ENCODE measurements around the gene LGALS3BP. TPM values are rescaled to one million over a fixed set of nuclear protein-coding genes. Genes with fewer than 3 reads are reported as not detected.

Gene LGALS3BP
- total and polyA plus RNA-seq, 2 donors (not counting 1 experiment from before 2014, with no cell fraction given) = 1.8 to 7.5 TPM

- H3K9ac ChIP-seq (ENCODE audit: low read length) = peak within 1 kb of the TSS; percentile 63
- intact Hi-C loops (cut with micrococcal nuclease) = no loop called here
Observed at GRCh38 chr17:79023886-79024771, 44.4 kb upstream of the LGALS3BP start, which contains the start of gene C1QTNF1. Gene C1QTNF1 (plus strand): TSS chr17:79024169. CDS start chr17:79043969, 19,800 bp downstream.

More at GRCh38 chr17:79023886-79024771, 44.4 kb upstream of the LGALS3BP start, which contains the start of gene C1QTNF1:
- Histone ChIP-seq H2AFZ (ENCODE audit: insufficient read depth, low read depth, low read length, poor library complexity, severe bottlenecking) (peak within 1 kb of the TSS; percentile 74), H3K4me2 (replicated peaks; ENCODE audit: low read depth, low read length, poor library complexity, severe bottlenecking) (peak within 1 kb of the TSS; percentile 92), H3K9me3 (ENCODE audit: control extremely low read depth in 1 of 3, control insufficient read depth in 2 of 3, insufficient read depth in 1 of 3, low read length in 2 of 3) (peaks cover 0 to 4% (median 0%) of the 10 kb centered on the region in 3 donors), H3K4me3 (ENCODE audit: control extremely low read depth in 1 of 5, extremely low read depth in 1 of 5, insufficient read depth in 1 of 5, low read depth in 2 of 5, low read length in 4 of 5) (peak within 1 kb of the TSS; percentile 0 to 62 (median 48)), H4K20me1 (ENCODE audit: control insufficient read depth, insufficient read depth, low read length, poor library complexity, severe bottlenecking) (no peaks in the 10 kb centered on the region), H3K4me1 (ENCODE audit: control insufficient read depth in 2 of 2, insufficient read depth in 2 of 2, low read length in 2 of 2) (peaks cover 12 to 14% of the 10 kb centered on the region in 2 donors), H3K27ac (ENCODE audit: low read length in 2 of 2) (no peak within 1 kb of the TSS), H3K79me2 (ENCODE audit: control insufficient read depth, insufficient read depth, low read length) (no peaks in the 10 kb centered on the region), H3K27me3 (replicated peaks in 1 of 4; ENCODE audit: control extremely low read depth in 1 of 4, control insufficient read depth in 3 of 4, insufficient read depth in 4 of 4, low read length in 3 of 4) (peaks cover 0 to 57% (median 17%) of the 10 kb centered on the region in 4 experiments), H3K36me3 (replicated peaks in 1 of 2; ENCODE audit: control extremely low read depth in 1 of 2, control insufficient read depth in 1 of 2, extremely low read depth in 1 of 2, insufficient read depth in 2 of 2, low read length in 1 of 2) (no peaks in the 10 kb centered on the region)
- CTCF ChIA-PET = interaction anchor here (1.0 kb wide), 1 partner anchor 368 kb away, joined by 3 read pairs; no protein-coding TSS in a partner anchor
- H3K4me3 Mint-ChIP-seq = peak within 1 kb of the TSS; percentile 87
- no peak within 1 kb of the TSS for H3K27ac Mint-ChIP-seq
- DNase-seq = peak; percentile 58
- WGBS (ENCODE audit: insufficient coverage) = 3% methylated on average over 61 of the region's 77 CpGs
- POLR2A ChIA-PET = no interaction called here
- H3K4me1 Mint-ChIP-seq = peaks cover 9% of the 10 kb centered on the region
- peak; percentile 89 for ATAC-seq (ENCODE audit: low read depth)
- no peaks in the 10 kb centered on the region for H3K9me3 Mint-ChIP-seq (ENCODE audit: insufficient read depth)
- TF ChIP-seq EZH2 (IDR thresholded peaks at IDR 0.05; ENCODE audit: borderline replicate concordance, insufficient read depth, low read depth, low read length, poor library complexity, severe bottlenecking) (no peak), CTCF (IDR thresholded peaks at IDR 0.05) (peak; percentile 47)
- peaks cover 63% of the 10 kb centered on the region for H3K27me3 Mint-ChIP-seq
